Measurements from ENCODE around the gene YIPF1. TPM values are rescaled to one million over a fixed set of nuclear protein-coding genes. Genes with fewer than 3 reads are reported as not detected.

YIPF1 gene
- total RNA-seq (2014; rRNA removed) (21.1 and 22.7 TPM in 2 replicates), Bru-seq, nascent RNA (percentile 66 among the genes with signal in this experiment), BruChase-seq, experiment 1, labeled RNA remaining after a 6-hour chase (percentile 67 among the genes with signal in this experiment), BruChase-seq, experiment 2, labeled RNA remaining after a 2-hour chase (percentile 71 among the genes with signal in this experiment)
- long read RNA-seq, transcript YIPF1-201 (11 exons, 1,858 nt), result major isoform, 16 of 93 reads
- long read RNA-seq, transcript YIPF1-203 (11 exons, 1,602 nt), result minor isoform, 5 of 93 reads
- long read RNA-seq, partial matches to known transcripts, result 29 of 93 reads
- long read RNA-seq, other reads (novel, unspliced or antisense), result 43 of 93 reads

- no peaks in the 10 kb centered on the region for H3K27me3 ChIP-seq (ENCODE audit: low read length)
- H3K4me2 ChIP-seq (ENCODE audit: low read length), result peak within 1 kb of the TSS; percentile 88
- ChIA-PET POLR2A (ENCODE audit: unreplicated experiment) (interaction anchor here (0.6 to 1.3 kb wide), 3 partner anchors 56 to 403 kb away, joined by 4 to 7 read pairs (median 4); partner anchors contain the start of gene IFT25), CTCF (no interaction called here)
- H3K9ac ChIP-seq (ENCODE audit: low read length), result peak within 1 kb of the TSS; percentile 78
- H3K27ac ChIP-seq (ENCODE audit: low read length), result peak within 1 kb of the TSS; percentile 30
- peak within 1 kb of the TSS; percentile 94 for H3K4me3 ChIP-seq (ENCODE audit: low read length)
- ATAC-seq (peak; percentile 99), DNase-seq (peak; percentile 91)
- no peaks in the 10 kb centered on the region for H4K20me1 ChIP-seq (ENCODE audit: low read length)
- peak within 1 kb of the TSS; percentile 85 for H2AFZ ChIP-seq (ENCODE audit: low read length)
- H3K9me3 ChIP-seq (ENCODE audit: low read length), result no peaks in the 10 kb centered on the region
- no peaks in the 10 kb centered on the region for H3K9me2 ChIP-seq (replicated peaks; ENCODE audit: low read length)
- 0 out of 2 replicates have a peak, but pooled peaks cover 3% of the 10 kb centered on the region for H3K79me2 ChIP-seq (ENCODE audit: low read length)
- H3F3A ChIP-seq (ENCODE audit: low read length, unreplicated experiment), result no peaks in the 10 kb centered on the region
- no peaks in the 10 kb centered on the region for H3K36me3 ChIP-seq (ENCODE audit: low read depth, low read length)
- TF ChIP-seq EZH2 (IDR thresholded peaks at IDR 0.05; ENCODE audit: low read length, unreplicated experiment) (no peak), EZH2phosphoT487 (IDR thresholded peaks at IDR 0.05; ENCODE audit: borderline replicate concordance, low read length) (no peak), CTCF (conservative IDR thresholded peaks at IDR 0.05; ENCODE audit: low read depth, low read length) (no peak)
- BruUV-seq (replicated peaks), result TSS peak; percentile 62
- intact Hi-C loops (cut with micrococcal nuclease), result loop anchor here (2.0 kb wide), 1 partner anchor 55 kb away; the partner anchor contains the start of gene IFT25
- H3K4me1 ChIP-seq (ENCODE audit: insufficient read depth, low read length), result peaks cover 15% of the 10 kb centered on the region
These were observed at the start of gene YIPF1 for GRCh38 chr1:53889304-53890298. Gene YIPF1, minus strand, starts transcription at chr1:53889797. Its CDS starts 860 bp downstream, at chr1:53888937.

- H3K27me3 ChIP-seq (ENCODE audit: low read length), result no peaks in the 10 kb centered on the region
- H3K4me1 ChIP-seq (ENCODE audit: insufficient read depth, low read length), result peaks cover 47% of the 10 kb centered on the region
- H3K79me2 ChIP-seq (ENCODE audit: low read length), result peaks cover 16% of the 10 kb centered on the region
- DNase-seq, result peak; percentile 77
- ATAC-seq, result peak; percentile 85
- H3K36me3 ChIP-seq (ENCODE audit: low read depth, low read length), result peaks cover 24% of the 10 kb centered on the region
- BruUV-seq (replicated peaks), result no TSS peak
- ChIA-PET POLR2A (ENCODE audit: unreplicated experiment) (no interaction called here), CTCF (no interaction called here)
- H3K9me3 ChIP-seq (ENCODE audit: low read length), result peaks cover 11% of the 10 kb centered on the region; the same call in 1 of the 2 replicates
- no peaks in the 10 kb centered on the region for H3K9me2 ChIP-seq (replicated peaks; ENCODE audit: low read length)
- peak overlapping the region; percentile 60 for H3K4me2 ChIP-seq (ENCODE audit: low read length)
- H3K27ac ChIP-seq (ENCODE audit: low read length), result peak overlapping the region; percentile 84
- TF ChIP-seq CTCF (conservative IDR thresholded peaks at IDR 0.05; ENCODE audit: low read depth, low read length), result no peak
- TF ChIP-seq EZH2 (IDR thresholded peaks at IDR 0.05; ENCODE audit: low read length, unreplicated experiment), result no peak
- TF ChIP-seq EZH2phosphoT487 (IDR thresholded peaks at IDR 0.05; ENCODE audit: borderline replicate concordance, low read length), result no peak
- no peak overlapping the region for H3K9ac ChIP-seq (ENCODE audit: low read length)
- intact Hi-C loops (cut with micrococcal nuclease), result no loop called here
- peak overlapping the region; percentile 5; the same call in 1 of the 2 replicates for H3K4me3 ChIP-seq (ENCODE audit: low read length)
- peaks cover 11% of the 10 kb centered on the region for H3F3A ChIP-seq (ENCODE audit: low read length, unreplicated experiment)
- no peak overlapping the region for H2AFZ ChIP-seq (ENCODE audit: low read length)
- no peaks in the 10 kb centered on the region for H4K20me1 ChIP-seq (ENCODE audit: low read length)
These were observed 48.7 kb upstream of the YIPF1 start for GRCh38 chr1:53938136-53938830.

All from PC-3 (cell line).